WTC11 (cell line): ENCODE results near the gene PHLPP1. TPM values are rescaled to one million over a fixed set of nuclear protein-coding genes. Genes with fewer than 3 reads are reported as not detected.

Experiments used
- ATAC-seq: fragments of 200-7000 bp; cut with Tn5 transposase; 2 replicates; pipeline ENCODE4 v1.10.0; 2021; ENCODE audit warnings: mild to moderate bottlenecking, moderate library complexity
- CTCF ChIA-PET: fragments of 300-600 bp; sonication (Branson Sonifier 250); formaldehyde crosslinking; loops from one replicate; lab custom pipeline; 2021; ENCODE audit warnings: antibody characterized with exemption; lab: Charles Lee
- POLR2A ChIA-PET: fragments of 350-600 bp; sonication (Branson Sonifier 250); formaldehyde crosslinking; loops from one replicate; lab custom pipeline; 2021; ENCODE audit warnings: antibody characterized with exemption; lab: Charles Lee
- DNase-seq: peaks from one replicate; pipeline ENCODE4 v3.0.0; 2021; ENCODE audit warnings: low spot score
- H3K27ac Mint-ChIP-seq: 2 replicates; pipeline ENCODE4 v1.8.0; 2021; ENCODE audit warnings: mixed read lengths
- H3K27me3 Mint-ChIP-seq: 2 replicates; pipeline ENCODE4 v1.8.0; 2021; ENCODE audit warnings: low read depth, mild to moderate bottlenecking, moderate library complexity, mixed read lengths
- H3K36me3 Mint-ChIP-seq: 2 replicates; pipeline ENCODE4 v1.8.0; 2021; ENCODE audit warnings: mixed read lengths
- H3K4me1 Mint-ChIP-seq: 2 replicates; pipeline ENCODE4 v1.8.0; 2022; ENCODE audit warnings: mixed read lengths
- H3K4me3 Mint-ChIP-seq: 2 replicates; pipeline ENCODE4 v1.8.0; 2021; ENCODE audit warnings: mild to moderate bottlenecking, moderate library complexity, mixed read lengths
- H3K9me3 Mint-ChIP-seq: 2 replicates; pipeline ENCODE4 v1.8.0; 2021; ENCODE audit warnings: mixed read lengths
- ARID4B ChIP-seq: sonication (generic); formaldehyde crosslinking; IDR thresholded peaks from 2 replicates; pipeline ENCODE4 v1.8.0; 2023; ENCODE audit warnings: missing genetic modification reagents, mild to moderate bottlenecking, borderline replicate concordance
- ATF1 ChIP-seq: sonication (generic); formaldehyde crosslinking; IDR thresholded peaks from 2 replicates; pipeline ENCODE4 v1.8.1; 2023; ENCODE audit warnings: mild to moderate bottlenecking, moderate library complexity, missing genetic modification reagents
- E2F5 ChIP-seq: sonication (generic); formaldehyde crosslinking; IDR thresholded peaks from 2 replicates; pipeline ENCODE4 v1.8.1; 2022; ENCODE audit warnings: mild to moderate bottlenecking, moderate library complexity, missing genetic modification reagents
- ESRRA ChIP-seq: sonication (generic); formaldehyde crosslinking; IDR thresholded peaks from 2 replicates; pipeline ENCODE4 v1.8.1; 2022; ENCODE audit warnings: mild to moderate bottlenecking, missing genetic modification reagents, borderline replicate concordance
- ETV6 ChIP-seq: sonication (generic); formaldehyde crosslinking; IDR thresholded peaks from 2 replicates; pipeline ENCODE4 v1.8.1; 2022; ENCODE audit warnings: mild to moderate bottlenecking, missing genetic modification reagents
- FOXK1 ChIP-seq: sonication (generic); formaldehyde crosslinking; IDR thresholded peaks from 2 replicates; pipeline ENCODE4 v1.8.0; 2022; ENCODE audit warnings: mild to moderate bottlenecking, moderate library complexity, missing genetic modification reagents
- FOXP1 ChIP-seq: sonication (generic); formaldehyde crosslinking; IDR thresholded peaks from 2 replicates; pipeline ENCODE4 v1.8.0; 2022; ENCODE audit warnings: missing genetic modification reagents, mild to moderate bottlenecking, moderate library complexity, borderline replicate concordance
- FOXP4 ChIP-seq: sonication (generic); formaldehyde crosslinking; IDR thresholded peaks from 2 replicates; pipeline ENCODE4 v1.8.0; 2022; ENCODE audit warnings: mild to moderate bottlenecking, missing genetic modification reagents
- GABPB1 ChIP-seq: sonication (generic); formaldehyde crosslinking; IDR thresholded peaks from 2 replicates; pipeline ENCODE4 v1.8.1; 2023; ENCODE audit warnings: mild to moderate bottlenecking, missing genetic modification reagents
- GRHL2 ChIP-seq: fragments of 250-450 bp; sonication (Bioruptor Pico); IDR thresholded peaks from 2 replicates; pipeline ENCODE4 v1.8.0; 2022; ENCODE audit warnings: mild to moderate bottlenecking, moderate library complexity; ENCODE audit not compliant: insufficient replicate concordance, severe bottlenecking
- IRF2 ChIP-seq: sonication (generic); formaldehyde crosslinking; IDR thresholded peaks from 2 replicates; pipeline ENCODE4 v1.8.0; 2022; ENCODE audit warnings: low read depth, missing genetic modification reagents, borderline replicate concordance
- MAX ChIP-seq: sonication (generic); formaldehyde crosslinking; IDR thresholded peaks from 2 replicates; pipeline ENCODE4 v1.8.0; 2022; ENCODE audit warnings: mild to moderate bottlenecking, missing genetic modification reagents
- RELA ChIP-seq: sonication (generic); formaldehyde crosslinking; IDR thresholded peaks from 2 replicates; pipeline ENCODE4 v1.8.1; 2022; ENCODE audit warnings: missing genetic modification reagents, mild to moderate bottlenecking, borderline replicate concordance
- SMAD3 ChIP-seq: sonication (generic); formaldehyde crosslinking; IDR thresholded peaks from 2 replicates; pipeline ENCODE4 v1.8.0; 2022; ENCODE audit warnings: missing genetic modification reagents, mild to moderate bottlenecking, borderline replicate concordance
- TP53 ChIP-seq: sonication (generic); formaldehyde crosslinking; IDR thresholded peaks from 2 replicates; pipeline ENCODE4 v1.8.1; 2023; ENCODE audit warnings: mild to moderate bottlenecking, missing genetic modification reagents
- USF2 ChIP-seq: sonication (generic); formaldehyde crosslinking; IDR thresholded peaks from 2 replicates; pipeline ENCODE4 v1.8.1; 2023; ENCODE audit warnings: mild to moderate bottlenecking, missing genetic modification reagents, moderate library complexity
- ZBTB21 ChIP-seq: sonication (generic); formaldehyde crosslinking; IDR thresholded peaks from 2 replicates; pipeline ENCODE4 v1.8.1; 2023; ENCODE audit warnings: mild to moderate bottlenecking, missing genetic modification reagents, borderline replicate concordance
- total RNA-seq: library from RNA; stranded (reverse); gene quantifications from 3 replicates; pipeline ENCODE4 v1.2.3, GENCODE V29; 2021

Gene PHLPP1
- total RNA-seq, 1 experiment from 2014 or later = 52.0 TPM

GRCh38 chr18:62715759-62716615 is 646 bp downstream of the PHLPP1 start:
- Mint-ChIP-seq H3K36me3 (peaks cover 4% of the 10 kb centered on the region; the same call in 1 of the 2 replicates), H3K9me3 (no peaks in the 10 kb centered on the region), H3K27me3 (no peaks in the 10 kb centered on the region), H3K27ac (no peak overlapping the region), H3K4me3 (peak overlapping the region; percentile 75), H3K4me1 (peaks cover 44% of the 10 kb centered on the region)
- POLR2A ChIA-PET = interaction anchor here (0.6 to 3.8 kb wide), 7 partner anchors 28 to 162 kb away, joined by 3 to 19 read pairs (median 6); no protein-coding TSS in a partner anchor
- DNase-seq (peak; percentile 46), ATAC-seq (no peak)
- CTCF ChIA-PET = interaction anchor here (0.6 to 2.3 kb wide), 8 partner anchors 25 to 267 kb away, joined by 3 to 12 read pairs (median 4); no protein-coding TSS in a partner anchor
- TF ChIP-seq ETV6 (CRISPR knock-in tag) (0 out of 2 replicates have a peak, but pooled peaks have one; percentile 37), E2F5 (CRISPR knock-in tag) (0 out of 2 replicates have a peak, but pooled peaks have one; percentile 25), SMAD3 (CRISPR knock-in tag) (0 out of 2 replicates have a peak, but pooled peaks have one; percentile 59), FOXP1 (CRISPR knock-in tag) (peak; percentile 70; the same call in 1 of the 2 replicates), ESRRA (peak; percentile 62; the same call in 1 of the 2 replicates), FOXP4 (peak; percentile 65; the same call in 1 of the 2 replicates), ATF1 (0 out of 2 replicates have a peak, but pooled peaks have one; percentile 48), ARID4B (CRISPR knock-in tag) (peak; percentile 60; the same call in 1 of the 2 replicates), FOXK1 (CRISPR knock-in tag) (peak; percentile 33; the same call in 1 of the 2 replicates), ZBTB21 (0 out of 2 replicates have a peak, but pooled peaks have one; percentile 17), GRHL2 (no peak), MAX (CRISPR knock-in tag) (peak; percentile 39; the same call in 1 of the 2 replicates), USF2 (CRISPR knock-in tag) (no peak), GABPB1 (CRISPR knock-in tag) (0 out of 2 replicates have a peak, but pooled peaks have one; percentile 16), RELA (CRISPR knock-in tag) (no peak), IRF2 (0 out of 2 replicates have a peak, but pooled peaks have one; percentile 16), TP53 (CRISPR knock-in tag) (no peak)
